H9 (cell line): ENCODE results near the gene CMTM4. TPM values are rescaled to one million over a fixed set of nuclear protein-coding genes. Genes with fewer than 3 reads are reported as not detected.
A peak's percentile ranks its signal among the peaks of the same experiment; 100 is the strongest.

Experiments used
- DNase-seq: peaks from one replicate; pipeline ENCODE4 v3.0.0-alpha.2; 2017
- H2AFZ ChIP-seq: one replicate; pipeline ENCODE4 v1.6.1; 2013; ENCODE audit warnings: mild to moderate bottlenecking, low read length, control low read depth, moderate library complexity
- H2AK5ac ChIP-seq: 2 replicates; pipeline ENCODE4 v1.6.1; 2013; ENCODE audit warnings: low read length, control low read depth, mixed read lengths; ENCODE audit not compliant: insufficient read length
- H2BK120ac ChIP-seq: one replicate; pipeline ENCODE4 v1.6.1; 2013; ENCODE audit warnings: low read depth, mild to moderate bottlenecking, low read length, control low read depth, inconsistent platforms; ENCODE audit not compliant: poor library complexity, severe bottlenecking
- H2BK12ac ChIP-seq: 2 replicates; pipeline ENCODE4 v1.6.1; 2013; ENCODE audit warnings: low read length, control low read depth, mixed read lengths, low read depth; ENCODE audit not compliant: insufficient read length
- H2BK15ac ChIP-seq: 2 replicates; pipeline ENCODE4 v1.6.1; 2013; ENCODE audit warnings: low read depth, low read length, control low read depth
- H2BK20ac ChIP-seq: one replicate; pipeline ENCODE4 v1.6.1; 2013; ENCODE audit warnings: low read depth, mild to moderate bottlenecking, low read length, control low read depth, inconsistent platforms; ENCODE audit not compliant: poor library complexity, severe bottlenecking
- H2BK5ac ChIP-seq: 2 replicates; pipeline ENCODE4 v1.6.1; 2013; ENCODE audit warnings: low read length, control low read depth, mixed read lengths; ENCODE audit not compliant: insufficient read length
- H3K14ac ChIP-seq: 2 replicates; pipeline ENCODE4 v1.6.1; 2013; ENCODE audit warnings: low read length, control low read depth; ENCODE audit not compliant: insufficient read depth
- H3K18ac ChIP-seq: 2 replicates; pipeline ENCODE4 v1.6.1; 2013; ENCODE audit warnings: low read depth, mild to moderate bottlenecking, mixed read lengths, low read length, control low read depth; ENCODE audit not compliant: insufficient read length
- H3K23ac ChIP-seq: 2 replicates; pipeline ENCODE4 v1.6.1; 2013; ENCODE audit warnings: low read length, control low read depth, mixed read lengths, low read depth; ENCODE audit not compliant: insufficient read length
- H3K23me2 ChIP-seq: 2 replicates; pipeline ENCODE4 v1.6.1; 2013; ENCODE audit warnings: low read depth, mild to moderate bottlenecking, mixed read lengths, low read length, control low read depth; ENCODE audit not compliant: insufficient read length, poor library complexity, severe bottlenecking
- H3K27ac ChIP-seq: 2 replicates; pipeline ENCODE4 v1.5.1; 2013; ENCODE audit warnings: low read length, control low read depth, mixed read lengths, low read depth; ENCODE audit not compliant: insufficient read length
- H3K27me3 ChIP-seq: 2 replicates; pipeline ENCODE4 v1.6.1; 2013; ENCODE audit warnings: low read length, control low read depth, inconsistent platforms; ENCODE audit not compliant: insufficient read depth
- H3K4ac ChIP-seq: 2 replicates; pipeline ENCODE4 v1.6.1; 2013; ENCODE audit warnings: low read depth, mild to moderate bottlenecking, control low read depth, inconsistent platforms, low read length, moderate library complexity
- H3K4me1 ChIP-seq: 2 replicates; pipeline ENCODE4 v1.6.1; 2013; ENCODE audit warnings: low read length, control low read depth, inconsistent platforms; ENCODE audit not compliant: insufficient read depth
- H3K4me2 ChIP-seq: 2 replicates; pipeline ENCODE4 v1.6.1; 2013; ENCODE audit warnings: low read length, control low read depth, mixed read lengths; ENCODE audit not compliant: insufficient read length, insufficient read depth
- H3K56ac ChIP-seq: 2 replicates; pipeline ENCODE4 v1.6.1; 2013; ENCODE audit warnings: low read depth, mild to moderate bottlenecking, mixed read lengths, low read length, control low read depth; ENCODE audit not compliant: insufficient read length
- H3K79me1 ChIP-seq: 2 replicates; pipeline ENCODE4 v1.6.1; 2013; ENCODE audit warnings: low read depth, mild to moderate bottlenecking, moderate library complexity, low read length, control low read depth, inconsistent platforms; ENCODE audit not compliant: insufficient read depth, poor library complexity, severe bottlenecking
- H3K79me2 ChIP-seq: 2 replicates; pipeline ENCODE4 v1.6.1; 2013; ENCODE audit warnings: low read length, control low read depth, inconsistent platforms; ENCODE audit not compliant: insufficient read depth
- H3K9ac ChIP-seq: 2 replicates; pipeline ENCODE4 v1.6.1; 2013; ENCODE audit warnings: low read length, control low read depth, mixed read lengths; ENCODE audit not compliant: insufficient read length; ENCODE audit errors: extremely low read depth
- H3K9me3 ChIP-seq: one replicate; pipeline ENCODE4 v1.6.1; 2013; ENCODE audit warnings: low read depth, low read length, inconsistent platforms; ENCODE audit not compliant: control insufficient read depth
- H3T11ph ChIP-seq: one replicate; pipeline ENCODE4 v1.6.1; 2013; ENCODE audit warnings: mild to moderate bottlenecking, low read length, control low read depth, inconsistent platforms
- H4K20me1 ChIP-seq: one replicate; pipeline ENCODE4 v1.6.1; 2013; ENCODE audit not compliant: control insufficient read depth, insufficient read length, insufficient read depth
- H4K5ac ChIP-seq: 2 replicates; pipeline ENCODE4 v1.6.1; 2013; ENCODE audit warnings: low read depth, mild to moderate bottlenecking, mixed read lengths, low read length, control low read depth; ENCODE audit not compliant: insufficient read length
- H4K8ac ChIP-seq: replicated peaks from 2 replicates; pipeline ENCODE4 v1.6.1; 2013; ENCODE audit warnings: low read length, control low read depth, mixed read lengths, low read depth; ENCODE audit not compliant: insufficient read length
- H4K91ac ChIP-seq: 2 replicates; pipeline ENCODE4 v1.6.1; 2013; ENCODE audit warnings: low read depth, mild to moderate bottlenecking, moderate library complexity, mixed read lengths, low read length, control low read depth; ENCODE audit not compliant: insufficient read length
- H3K27ac Mint-ChIP-seq, 3 experiments: 2 replicates in 2 of 3; 3 replicates in 1 of 3; pipeline ENCODE4 v1.8.0; 2020 to 2021; ENCODE audit warnings: mixed read lengths in 3 of 3, mild to moderate bottlenecking in 1 of 3, moderate library complexity in 1 of 3
- H3K27me3 Mint-ChIP-seq: 2 replicates; pipeline ENCODE4 v1.8.0; 2021; ENCODE audit warnings: low read depth, mild to moderate bottlenecking, moderate library complexity, mixed read lengths
- H3K36me3 Mint-ChIP-seq, 3 experiments: 2 replicates in 2 of 3; 3 replicates in 1 of 3; pipeline ENCODE4 v1.8.0; 2020 to 2021; ENCODE audit warnings: low read depth in 3 of 3, mixed read lengths in 3 of 3; ENCODE audit not compliant: insufficient read depth in 1 of 3
- H3K4me1 Mint-ChIP-seq, 2 experiments: 2 replicates each; pipeline ENCODE4 v1.8.0; 2020; ENCODE audit warnings: mixed read lengths in 2 of 2
- H3K4me3 Mint-ChIP-seq, 2 experiments: 2 replicates in 1 of 2; 3 replicates in 1 of 2; pipeline ENCODE4 v1.8.0; 2020 to 2021; ENCODE audit warnings: mild to moderate bottlenecking in 2 of 2, mixed read lengths in 2 of 2, moderate library complexity in 1 of 2
- H3K9me3 Mint-ChIP-seq, 2 experiments: 2 replicates in 1 of 2; 3 replicates in 1 of 2; pipeline ENCODE4 v1.8.0; 2020; ENCODE audit warnings: mild to moderate bottlenecking in 2 of 2, mixed read lengths in 2 of 2, moderate library complexity in 1 of 2
- WGBS: extraction: QIAGEN DNeasy Blood & Tissue Kit; methylation state at CpG from one replicate; pipeline ENCODE4 v1.1.7; 2013; ENCODE audit warnings: missing lambda C conversion rate, low lambda C conversion rate, mixed read lengths; ENCODE audit not compliant: insufficient read length; ENCODE audit errors: extremely low coverage; 5-methylcytosine and 5-hydroxymethylcytosine counted together
- total RNA-seq: library from RNA; stranded (reverse); gene quantifications from 2 replicates; pipeline ENCODE4 v1.2.1, GENCODE V29; 2021
- TF ChIP-seq, protein P1 (sequence below): fragments of 200-600 bp; sonication (generic); conservative IDR thresholded peaks from 3 replicates; pipeline ENCODE4 v1.8.0; 2021; ENCODE audit warnings: antibody characterized with exemption, mild to moderate bottlenecking

Gene CMTM4
- total RNA-seq, 1 experiment from 2014 or later, result 40.5 TPM

DNA sequence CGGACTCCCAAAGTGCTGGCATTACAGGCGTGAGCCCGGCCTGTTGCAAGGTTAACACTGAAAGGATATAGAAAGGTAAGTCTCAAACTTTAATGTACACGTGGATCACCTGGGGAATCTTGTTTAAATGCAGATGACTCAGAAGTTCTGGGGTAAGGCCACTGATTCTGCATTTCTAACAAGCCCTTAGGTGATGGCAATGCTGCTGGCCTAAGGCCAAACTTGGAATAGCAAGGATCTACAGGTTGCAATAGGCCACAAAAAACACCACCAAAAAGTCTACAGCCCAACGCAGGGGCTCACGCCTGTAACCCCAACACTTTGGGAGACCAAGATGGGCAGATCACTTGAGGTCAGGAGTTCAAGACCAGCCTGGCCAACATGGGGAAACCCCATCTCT, 4.2 kb downstream of the CMTM4 start:
- no peak overlapping the region for H3K14ac ChIP-seq
- no peak overlapping the region for H2AK5ac ChIP-seq
- H3K4me2 ChIP-seq, result no peak overlapping the region
- no peak overlapping the region for H2BK12ac ChIP-seq
- Mint-ChIP-seq H3K27ac (peak overlapping the region in 1 of 3 experiments; percentile 70; a peak in 1 of 7 replicates), H3K36me3 (peaks cover 3 to 12% (median 8%) of the 10 kb centered on the region in 3 experiments; a peak in 6 of 7 replicates), H3K27me3 (peaks cover 2% of the 10 kb centered on the region; the same call in 1 of the 2 replicates), H3K4me3 (no peak overlapping the region), H3K4me1 (peaks cover 46 to 59% of the 10 kb centered on the region in 2 experiments), H3K9me3 (no peaks in the 10 kb centered on the region; a peak in 1 of 5 replicates)
- no peaks in the 10 kb centered on the region for H4K20me1 ChIP-seq
- peaks cover 2% of the 10 kb centered on the region for H3K4me1 ChIP-seq
- no peak overlapping the region for H2BK15ac ChIP-seq
- H2BK5ac ChIP-seq, result no peak overlapping the region
- H3K4ac ChIP-seq, result no peak overlapping the region
- H3K23me2 ChIP-seq, result peaks cover 9% of the 10 kb centered on the region
- H3K79me1 ChIP-seq, result peaks cover 6% of the 10 kb centered on the region
- no peak overlapping the region for H3K18ac ChIP-seq
- no CpG with 5 or more reads among the region's 6 CpGs for whole genome bisulfite sequencing
- H4K5ac ChIP-seq, result no peak overlapping the region
- no peak overlapping the region for H3K27ac ChIP-seq
- H2BK20ac ChIP-seq, result no peak overlapping the region
- no peaks in the 10 kb centered on the region for H3K27me3 ChIP-seq
- no peak overlapping the region for H2AFZ ChIP-seq
- H4K8ac ChIP-seq, result no peak overlapping the region
- no peak overlapping the region for H2BK120ac ChIP-seq
- H3K23ac ChIP-seq, result no peak overlapping the region
- peaks cover 1% of the 10 kb centered on the region; the same call in 1 of the 2 replicates for H3K79me2 ChIP-seq
- TF ChIP-seq, protein P1, sequence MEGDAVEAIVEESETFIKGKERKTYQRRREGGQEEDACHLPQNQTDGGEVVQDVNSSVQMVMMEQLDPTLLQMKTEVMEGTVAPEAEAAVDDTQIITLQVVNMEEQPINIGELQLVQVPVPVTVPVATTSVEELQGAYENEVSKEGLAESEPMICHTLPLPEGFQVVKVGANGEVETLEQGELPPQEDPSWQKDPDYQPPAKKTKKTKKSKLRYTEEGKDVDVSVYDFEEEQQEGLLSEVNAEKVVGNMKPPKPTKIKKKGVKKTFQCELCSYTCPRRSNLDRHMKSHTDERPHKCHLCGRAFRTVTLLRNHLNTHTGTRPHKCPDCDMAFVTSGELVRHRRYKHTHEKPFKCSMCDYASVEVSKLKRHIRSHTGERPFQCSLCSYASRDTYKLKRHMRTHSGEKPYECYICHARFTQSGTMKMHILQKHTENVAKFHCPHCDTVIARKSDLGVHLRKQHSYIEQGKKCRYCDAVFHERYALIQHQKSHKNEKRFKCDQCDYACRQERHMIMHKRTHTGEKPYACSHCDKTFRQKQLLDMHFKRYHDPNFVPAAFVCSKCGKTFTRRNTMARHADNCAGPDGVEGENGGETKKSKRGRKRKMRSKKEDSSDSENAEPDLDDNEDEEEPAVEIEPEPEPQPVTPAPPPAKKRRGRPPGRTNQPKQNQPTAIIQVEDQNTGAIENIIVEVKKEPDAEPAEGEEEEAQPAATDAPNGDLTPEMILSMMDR, result no peak
- no peak overlapping the region for H3K9ac ChIP-seq
- no peak overlapping the region for H3T11ph ChIP-seq
- no peaks in the 10 kb centered on the region for H3K9me3 ChIP-seq
- no peak overlapping the region for H3K56ac ChIP-seq
- no peak for DNase-seq
- no peak overlapping the region for H4K91ac ChIP-seq
